ENCODE results near the gene NSD2. TPM values are rescaled to one million over a fixed set of nuclear protein-coding genes. Genes with fewer than 3 reads are reported as not detected.

The NSD2 gene
- total and polyA plus RNA-seq, 9 of the 15 experiments (the other 6 are each of a cell fraction or from before 2014, with no cell fraction given) = 6.4 to 126 (median 58.8) TPM

- TF ChIP-seq HDAC3 (IDR thresholded peaks at IDR 0.05; ENCODE audit: borderline replicate concordance, partially characterized antibody) (no peak), RHOXF2B (CRISPR knock-in tag; conservative IDR thresholded peaks at IDR 0.05) (no peak), ZBTB11 (CRISPR knock-in tag; IDR thresholded peaks at IDR 0.05) (peak; percentile 68 to 97 (median 73); a peak in 5 of 6 replicates), IRF2 (CRISPR knock-in tag; IDR thresholded peaks at IDR 0.05) (no peak), POLR3G (IDR thresholded peaks at IDR 0.05; ENCODE audit: extremely low read depth, insufficient read length, insufficient replicate concordance) (no peak), SNIP1 (IDR thresholded peaks at IDR 0.05; ENCODE audit: low read depth) (no peak), PRMT5 (CRISPR knock-in tag; IDR thresholded peaks at IDR 0.05) (no peak), KDM1A (IDR thresholded peaks at IDR 0.05) (no peak), ZNF592 (IDR thresholded peaks at IDR 0.05) (peak; percentile 58), CTCF (IDR thresholded peaks at IDR 0.05 in 2 of 3, conservative IDR thresholded peaks at IDR 0.05 in 1 of 3; ENCODE audit: insufficient read depth in 2 of 3, low read depth in 1 of 3, low read length in 3 of 3) (peak; percentile 31 to 54 (median 46); a peak in 5 of 6 replicates), CHD4 (IDR thresholded peaks at IDR 0.05; ENCODE audit: insufficient read depth, insufficient replicate concordance, low read depth, low read length, poor library complexity, severe bottlenecking) (no peak), NBN (IDR thresholded peaks at IDR 0.05; ENCODE audit: low read depth) (no peak), TARDBP (IDR thresholded peaks at IDR 0.05) (no peak), BRCA1 (IDR thresholded peaks at IDR 0.05) (no peak), BRCA1 (CRISPR knock-in tag; IDR thresholded peaks at IDR 0.05) (no peak)
Observed at GRCh38 chr4:1856071-1856942, 14.9 kb upstream of the NSD2 start, which contains the start of gene LETM1 (continued).

Data from K562 (cell line).